ENCODE data around the gene C11orf71.
A peak's percentile ranks its signal among the peaks of the same experiment; 100 is the strongest.

- TF ChIP-seq CTCF (IDR thresholded peaks at IDR 0.05) (0 out of 2 replicates have a peak, but pooled peaks have one; percentile 20), ZFX (IDR thresholded peaks at IDR 0.05; ENCODE audit: borderline replicate concordance) (no peak)
Observed at GRCh38 chr11:114439229-114440120, 39.2 kb upstream of the C11orf71 start, which contains the start of gene REXO2.
